Esophagus (tissue), 2 donors: ENCODE data around the gene NOS1AP. TPM values are rescaled to one million over a fixed set of nuclear protein-coding genes. Genes with fewer than 3 reads are reported as not detected.

Experiments
- H3K27ac ChIP-seq, 2 donors: one replicate each; pipeline ENCODE4 v1.5.1; 2013; ENCODE audit warnings: low read depth in 2 of 2, mild to moderate bottlenecking in 2 of 2, inconsistent platforms in 1 of 2, low read length in 1 of 2, moderate library complexity in 1 of 2
- H3K27me3 ChIP-seq, 2 donors: one replicate each; pipeline ENCODE4 v1.6.1; 2013; ENCODE audit warnings: low read length in 2 of 2, control low read depth in 1 of 2, mild to moderate bottlenecking in 1 of 2; ENCODE audit not compliant: insufficient read depth in 2 of 2, control insufficient read depth in 1 of 2
- H3K36me3 ChIP-seq, 2 donors: one replicate each; pipeline ENCODE4 v1.6.1; 2013; ENCODE audit warnings: low read length in 1 of 2; ENCODE audit not compliant: control insufficient read depth in 2 of 2, insufficient read depth in 2 of 2
- H3K4me1 ChIP-seq, 2 donors: one replicate each; pipeline ENCODE4 v1.6.1; 2013; ENCODE audit warnings: low read length in 1 of 2; ENCODE audit not compliant: control insufficient read depth in 2 of 2, insufficient read depth in 2 of 2
- H3K4me3 ChIP-seq, 2 donors: one replicate each; pipeline ENCODE4 v1.5.1; 2013; ENCODE audit warnings: low read length in 2 of 2, mild to moderate bottlenecking in 2 of 2, low read depth in 1 of 2, moderate library complexity in 1 of 2
- H3K9me3 ChIP-seq, 2 donors: one replicate each; pipeline ENCODE4 v1.6.1; 2013; ENCODE audit warnings: mild to moderate bottlenecking in 2 of 2, low read depth in 1 of 2, low read length in 1 of 2, moderate library complexity in 1 of 2; ENCODE audit not compliant: control insufficient read depth in 2 of 2, insufficient read depth in 1 of 2
- WGBS, 2 donors: extraction: QIAGEN DNeasy Blood & Tissue Kit; methylation state at CpG; one replicate each; pipeline ENCODE4 v1.1.7; 2013; 5-methylcytosine and 5-hydroxymethylcytosine counted together
- polyA plus RNA-seq, 2 donors: library from polyadenylated mRNA; stranded (reverse); fragments of 200-250 nt; gene quantifications; one replicate each; pipeline ENCODE4 v1.2.3, GENCODE V29; 2013
- donor health status: healthy with polysubstance abuse.
- donor health status: Bipolar disorder and iron deficiency.

The NOS1AP gene
- polyA plus RNA-seq, 2 donors, result 0.53 to 0.98 TPM

- Histone ChIP-seq H3K27ac (no peak overlapping the region), H3K4me1 (peaks cover 0 to 6% of the 10 kb centered on the region in 2 donors), H3K9me3 (no peaks in the 10 kb centered on the region), H3K4me3 (peak overlapping the region in 1 of 2 donors; percentile 7), H3K27me3 (no peaks in the 10 kb centered on the region), H3K36me3 (no peaks in the 10 kb centered on the region)
- WGBS, 2 donors, result 97 to 98% methylated on average over 4 of the region's 4 CpGs
These were observed 1.2 kb upstream of the NOS1AP start for GRCh38 chr1:162068301-162068700.

GRCh38 chr1:162070094-162070748 is 730 bp downstream of the NOS1AP start:
- Histone ChIP-seq H3K27me3 (no peaks in the 10 kb centered on the region), H3K9me3 (no peaks in the 10 kb centered on the region), H3K4me3 (peak overlapping the region; percentile 79 to 87), H3K27ac (no peak overlapping the region), H3K4me1 (peaks cover 0 to 6% of the 10 kb centered on the region in 2 donors), H3K36me3 (no peaks in the 10 kb centered on the region)
- WGBS, 2 donors, result 1% methylated on average over 25 to 29 of the region's 29 CpGs

- Histone ChIP-seq H3K4me3 (peak overlapping the region in 1 of 2 donors; percentile 79), H3K27ac (no peak overlapping the region), H3K27me3 (no peaks in the 10 kb centered on the region), H3K36me3 (no peaks in the 10 kb centered on the region), H3K4me1 (peaks cover 0 to 6% of the 10 kb centered on the region in 2 donors), H3K9me3 (no peaks in the 10 kb centered on the region)
- WGBS, 2 donors, result 37 to 48% methylated on average over 7 of the region's 7 CpGs
These were observed 1.3 kb downstream of the NOS1AP start for GRCh38 chr1:162070825-162071224.

- no peaks in the 10 kb centered on the region for H3K36me3 ChIP-seq
- no peak overlapping the region for H3K4me3 ChIP-seq
- H3K4me1 ChIP-seq, result peaks cover 0 to 6% of the 10 kb centered on the region in 2 donors
- H3K9me3 ChIP-seq, result no peaks in the 10 kb centered on the region
- no peak overlapping the region for H3K27ac ChIP-seq
- H3K27me3 ChIP-seq, result no peaks in the 10 kb centered on the region
- WGBS, 2 donors, result 25 to 29% methylated on average over 3 of the region's 3 CpGs
These were observed 3.2 kb downstream of the NOS1AP start for GRCh38 chr1:162072740-162073139.

- H3K4me3 ChIP-seq, result no peak overlapping the region
- H3K36me3 ChIP-seq, result no peaks in the 10 kb centered on the region
- no peaks in the 10 kb centered on the region for H3K27me3 ChIP-seq
- no peak overlapping the region for H3K27ac ChIP-seq
- WGBS, 2 donors, result 65% methylated on average over 4 of the region's 4 CpGs
- H3K9me3 ChIP-seq, result no peaks in the 10 kb centered on the region
- H3K4me1 ChIP-seq, result peaks cover 0 to 6% of the 10 kb centered on the region in 2 donors
These were observed 5.0 kb downstream of the NOS1AP start for GRCh38 chr1:162074276-162075005.

GRCh38 chr1:162075862-162076261 is 6.4 kb downstream of the NOS1AP start:
- Histone ChIP-seq H3K27me3 (no peaks in the 10 kb centered on the region), H3K4me3 (no peak overlapping the region), H3K27ac (no peak overlapping the region), H3K9me3 (no peaks in the 10 kb centered on the region), H3K4me1 (peaks cover 0 to under 1% of the 10 kb centered on the region in 2 donors), H3K36me3 (no peaks in the 10 kb centered on the region)
- WGBS, 2 donors, result 83 to 90% methylated on average over 3 of the region's 3 CpGs

- WGBS, 2 donors, result 96 to 99% methylated on average over 1 of the region's 1 CpG
- H3K9me3 ChIP-seq, result no peaks in the 10 kb centered on the region
- no peaks in the 10 kb centered on the region for H3K27me3 ChIP-seq
- H3K36me3 ChIP-seq, result no peaks in the 10 kb centered on the region
- H3K4me3 ChIP-seq, result no peak overlapping the region
- no peaks in the 10 kb centered on the region for H3K4me1 ChIP-seq
- no peak overlapping the region for H3K27ac ChIP-seq
These were observed 8.3 kb downstream of the NOS1AP start for GRCh38 chr1:162077648-162078299.

GRCh38 chr1:162079030-162079429 is 9.5 kb downstream of the NOS1AP start:
- Histone ChIP-seq H3K36me3 (no peaks in the 10 kb centered on the region), H3K27me3 (no peaks in the 10 kb centered on the region), H3K27ac (no peak overlapping the region), H3K4me3 (no peak overlapping the region), H3K9me3 (no peaks in the 10 kb centered on the region), H3K4me1 (no peaks in the 10 kb centered on the region)
- WGBS, 2 donors, result 90% methylated on average over 1 of the region's 1 CpG

- H3K27ac ChIP-seq, result no peak overlapping the region
- H3K4me3 ChIP-seq, result no peak overlapping the region
- 41% methylated on average over 2 of the region's 2 CpGs for WGBS, 2 donors
- no peaks in the 10 kb centered on the region for H3K4me1 ChIP-seq
- H3K27me3 ChIP-seq, result no peaks in the 10 kb centered on the region
- no peaks in the 10 kb centered on the region for H3K36me3 ChIP-seq
- no peaks in the 10 kb centered on the region for H3K9me3 ChIP-seq
These were observed 11.1 kb downstream of the NOS1AP start for GRCh38 chr1:162080472-162081015.
